Measurements from ENCODE around the gene SSNA1. TPM values are rescaled to one million over a fixed set of nuclear protein-coding genes. Genes with fewer than 3 reads are reported as not detected.
A peak's percentile ranks its signal among the peaks of the same experiment; 100 is the strongest.

The SSNA1 gene, protein sequence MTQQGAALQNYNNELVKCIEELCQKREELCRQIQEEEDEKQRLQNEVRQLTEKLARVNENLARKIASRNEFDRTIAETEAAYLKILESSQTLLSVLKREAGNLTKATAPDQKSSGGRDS
- total RNA-seq (2014; rRNA removed; shearing (Covaris generic); ENCODE audit: low replicate concordance) = 163 and 166 TPM in 2 replicates

DNA sequence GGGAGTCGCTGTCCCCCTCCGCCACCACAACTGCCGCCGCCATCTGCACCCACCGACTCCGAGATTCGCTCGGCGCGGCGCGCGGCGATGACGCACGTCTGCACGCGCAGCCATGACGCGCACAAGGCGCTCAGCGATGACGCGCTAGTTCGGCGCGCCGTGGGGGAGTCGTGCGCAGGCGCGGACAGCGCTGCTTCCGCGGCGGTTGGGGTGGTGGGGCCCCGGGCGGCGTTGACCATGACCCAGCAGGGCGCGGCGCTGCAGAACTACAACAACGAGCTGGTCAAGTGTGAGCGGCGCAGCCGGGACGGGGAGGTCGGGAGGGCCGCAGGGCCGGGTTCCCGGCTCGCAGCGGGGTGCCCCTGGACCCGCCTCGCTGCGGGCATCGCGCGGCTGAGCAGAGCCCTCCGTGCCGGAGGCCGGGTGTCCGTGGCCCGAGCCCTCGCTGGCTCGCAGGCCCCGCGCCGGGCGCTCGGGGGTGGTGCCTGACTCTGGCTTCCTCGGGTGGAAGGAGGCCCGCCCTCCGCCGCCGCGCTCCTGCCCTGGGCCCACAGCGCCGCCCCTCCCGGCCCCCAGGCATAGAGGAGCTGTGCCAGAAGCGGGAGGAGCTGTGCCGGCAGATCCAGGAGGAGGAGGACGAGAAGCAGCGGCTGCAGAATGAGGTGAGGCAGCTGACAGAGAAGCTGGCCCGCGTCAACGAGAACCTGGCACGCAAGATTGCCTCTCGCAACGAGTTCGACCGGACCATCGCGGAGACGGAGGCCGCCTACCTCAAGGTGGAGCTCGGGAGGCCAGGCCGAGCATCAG is at the start of gene SSNA1, which contains the start of gene ANAPC2:
Gene SSNA1, plus strand, starts transcription at position 187 of the 807 bp plus-strand sequence. Its CDS starts 51 bp downstream, at position 238.
Gene ANAPC2, minus strand, starts transcription at position 71 of the 807 bp plus-strand sequence. Its CDS starts 28 bp downstream, at position 43.
- in situ Hi-C loops (cut with HindIII; ENCODE audit: low pct_unique_long_range_greater_than_20kb, low sequenced_read_pairs) = no loop called here
- peak; percentile 94 for DNase-seq (ENCODE audit: low read depth)

GRCh38 chr9:137138722-137139467 is 49.6 kb upstream of the SSNA1 start, which contains the start of gene GRIN1:
TSS of gene GRIN1 (plus strand) at chr9:137139154. CDS start at chr9:137139487, 333 bp downstream.
- DNase-seq (ENCODE audit: low read depth) = no peak
- in situ Hi-C loops (cut with HindIII; ENCODE audit: low pct_unique_long_range_greater_than_20kb, low sequenced_read_pairs) = no loop called here

- in situ Hi-C loops (cut with HindIII; ENCODE audit: low pct_unique_long_range_greater_than_20kb, low sequenced_read_pairs) = no loop called here
- DNase-seq (ENCODE audit: low read depth) = no peak
Measured at GRCh38 chr9:137139468-137140150, 48.9 kb upstream of the SSNA1 start.

DNA sequence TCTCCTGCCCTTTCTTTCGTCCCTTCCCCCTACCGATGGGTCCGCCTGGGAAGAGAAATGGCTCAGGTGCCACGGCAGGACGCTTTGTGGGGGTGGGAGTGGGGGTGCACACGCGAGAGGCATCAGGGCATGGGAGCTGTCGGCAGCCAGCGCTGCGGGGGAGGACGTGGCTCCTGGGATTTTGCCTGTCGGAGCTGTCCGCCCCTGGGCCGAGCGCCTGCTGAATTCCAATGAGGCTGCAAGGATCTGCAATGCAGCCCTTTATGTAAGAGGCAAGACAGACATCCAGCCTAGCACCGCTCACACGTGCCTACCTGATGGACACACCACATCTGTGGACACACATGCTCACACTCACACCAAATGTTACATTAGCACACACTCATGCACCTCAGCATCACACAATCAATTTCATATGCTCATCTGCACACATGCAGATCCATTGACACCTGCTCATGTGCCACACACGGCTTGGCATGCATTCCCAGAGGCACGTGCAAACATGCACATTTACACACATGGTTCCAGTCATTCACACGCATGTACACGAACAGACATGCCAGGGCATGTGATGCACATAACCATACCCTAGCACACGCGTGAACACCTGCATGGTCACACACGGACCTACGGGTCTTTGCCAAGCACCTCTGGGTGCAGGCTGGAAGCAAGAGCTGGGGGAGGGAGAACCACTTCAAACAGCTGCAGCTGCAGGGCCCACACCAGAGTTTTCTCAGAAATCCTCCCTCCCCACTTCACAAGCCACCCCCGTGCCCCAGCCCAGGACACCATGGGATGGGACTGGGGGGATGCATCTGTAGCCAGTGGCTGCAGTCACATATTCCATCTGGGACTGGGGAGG is 48.1 kb upstream of the SSNA1 start:
- DNase-seq (ENCODE audit: low read depth) = no peak
- in situ Hi-C loops (cut with HindIII; ENCODE audit: low pct_unique_long_range_greater_than_20kb, low sequenced_read_pairs) = no loop called here

DNA sequence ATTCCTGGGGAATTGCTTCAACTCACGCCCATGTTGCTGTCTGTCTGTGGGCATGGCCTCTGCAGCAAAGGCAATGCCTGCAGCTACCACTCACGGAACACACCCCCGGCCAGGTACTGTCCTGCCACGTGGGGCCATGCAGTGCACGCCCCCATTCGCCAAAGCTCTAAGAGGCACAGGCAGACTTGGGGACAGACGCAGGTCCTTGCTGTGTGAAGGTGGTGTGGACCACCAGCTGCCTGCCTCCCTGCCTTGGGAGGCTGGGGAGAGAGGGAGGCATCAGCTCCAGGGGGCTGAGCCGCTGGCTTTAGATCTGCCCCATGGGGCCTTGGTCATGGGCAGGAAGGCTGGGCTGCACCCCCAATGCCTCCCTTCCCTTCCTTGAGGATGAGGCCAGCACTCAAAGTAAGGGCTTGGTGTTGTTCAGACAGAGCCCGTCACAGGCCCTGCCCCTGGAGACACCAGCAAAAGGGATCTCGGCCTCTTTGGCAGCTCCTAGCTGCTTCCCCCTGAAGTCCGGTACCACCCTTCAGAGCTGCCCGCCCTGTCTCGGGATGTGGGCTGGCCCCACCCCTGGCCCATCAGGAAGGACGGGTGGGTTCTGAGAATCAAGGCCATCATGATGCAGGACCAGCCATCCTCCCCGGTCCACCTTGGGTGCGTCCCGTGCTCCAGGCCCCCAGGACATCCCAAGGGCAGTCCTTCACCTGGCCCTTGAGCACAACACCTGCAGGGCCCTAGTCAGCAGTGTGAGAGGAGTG is 47.2 kb upstream of the SSNA1 start:
- no peak for DNase-seq (ENCODE audit: low read depth)
- in situ Hi-C loops (cut with HindIII; ENCODE audit: low pct_unique_long_range_greater_than_20kb, low sequenced_read_pairs) = no loop called here

DNA sequence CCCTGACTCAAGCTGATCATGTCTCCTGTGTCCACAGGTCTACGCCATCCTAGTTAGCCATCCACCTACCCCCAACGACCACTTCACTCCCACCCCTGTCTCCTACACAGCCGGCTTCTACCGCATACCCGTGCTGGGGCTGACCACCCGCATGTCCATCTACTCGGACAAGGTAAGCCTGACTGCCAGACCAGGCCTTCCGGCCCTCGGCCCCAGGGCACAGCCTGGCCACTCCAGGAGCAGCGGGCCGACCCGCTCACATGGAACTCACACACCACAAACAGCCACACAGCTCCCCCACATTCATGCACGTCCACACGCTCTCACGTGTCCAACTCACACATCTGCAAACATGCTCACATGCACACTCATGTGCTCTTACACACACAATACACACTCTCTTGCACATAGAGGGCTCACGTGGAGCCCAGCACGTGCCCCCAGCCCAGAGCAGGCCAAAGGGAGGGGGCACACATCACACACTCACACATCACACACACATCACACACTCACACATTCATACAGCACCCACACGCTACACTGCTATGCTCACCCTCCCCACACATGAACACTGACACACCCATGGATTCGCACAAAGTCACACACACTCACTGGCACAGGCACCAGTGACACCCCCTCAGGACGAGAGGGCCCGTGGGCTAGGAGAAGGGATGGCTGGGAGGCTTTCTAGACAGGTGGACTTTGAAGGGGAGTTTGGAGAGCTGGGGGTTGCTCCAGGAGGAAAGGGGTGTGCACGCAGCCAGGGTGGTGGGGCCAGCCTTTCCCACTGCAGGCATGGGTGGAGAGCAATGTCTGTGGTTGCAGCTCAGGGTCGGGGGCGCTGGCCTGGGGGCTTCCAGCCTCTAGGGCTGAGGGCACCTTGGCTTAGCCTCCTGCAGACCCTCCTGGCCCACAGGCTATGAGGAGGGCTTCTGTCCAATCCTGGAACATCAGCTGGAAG is 46.2 kb upstream of the SSNA1 start:
- DNase-seq (ENCODE audit: low read depth) = no peak
- in situ Hi-C loops (cut with HindIII; ENCODE audit: low pct_unique_long_range_greater_than_20kb, low sequenced_read_pairs) = no loop called here

GRCh38 chr9:137143459-137143858 is 45.0 kb upstream of the SSNA1 start:
- in situ Hi-C loops (cut with HindIII; ENCODE audit: low pct_unique_long_range_greater_than_20kb, low sequenced_read_pairs) = no loop called here
- DNase-seq (ENCODE audit: low read depth) = no peak

GRCh38 chr9:137145731-137146526 is 42.5 kb upstream of the SSNA1 start:
- in situ Hi-C loops (cut with HindIII; ENCODE audit: low pct_unique_long_range_greater_than_20kb, low sequenced_read_pairs) = no loop called here
- DNase-seq (ENCODE audit: low read depth) = no peak

DNA sequence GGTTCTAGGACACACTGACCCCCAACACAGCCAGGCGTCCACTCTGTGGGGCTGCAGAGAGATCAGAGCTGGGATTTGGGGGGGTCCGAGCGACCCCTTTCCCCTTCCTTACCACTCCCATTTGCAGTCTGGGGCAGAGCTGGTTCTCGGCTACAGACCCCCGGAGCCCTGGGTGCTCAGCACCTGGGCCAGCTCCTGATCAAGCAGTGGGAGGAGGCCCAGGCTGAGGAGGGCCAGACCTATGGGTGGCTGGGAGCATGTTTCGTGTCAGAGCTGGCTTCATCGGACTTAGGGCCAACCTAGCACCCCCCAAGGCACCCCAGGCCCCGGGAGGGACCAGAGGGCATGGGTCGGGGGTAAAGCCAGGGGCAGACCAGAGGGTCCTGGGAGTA is 42.0 kb upstream of the SSNA1 start:
- DNase-seq (ENCODE audit: low read depth) = no peak
- in situ Hi-C loops (cut with HindIII; ENCODE audit: low pct_unique_long_range_greater_than_20kb, low sequenced_read_pairs) = no loop called here

- in situ Hi-C loops (cut with HindIII; ENCODE audit: low pct_unique_long_range_greater_than_20kb, low sequenced_read_pairs) = no loop called here
- no peak for DNase-seq (ENCODE audit: low read depth)
Measured at GRCh38 chr9:137147091-137147792, 41.2 kb upstream of the SSNA1 start.

GRCh38 chr9:137147793-137148160 is 40.7 kb upstream of the SSNA1 start:
- no peak for DNase-seq (ENCODE audit: low read depth)
- in situ Hi-C loops (cut with HindIII; ENCODE audit: low pct_unique_long_range_greater_than_20kb, low sequenced_read_pairs) = no loop called here

DNA sequence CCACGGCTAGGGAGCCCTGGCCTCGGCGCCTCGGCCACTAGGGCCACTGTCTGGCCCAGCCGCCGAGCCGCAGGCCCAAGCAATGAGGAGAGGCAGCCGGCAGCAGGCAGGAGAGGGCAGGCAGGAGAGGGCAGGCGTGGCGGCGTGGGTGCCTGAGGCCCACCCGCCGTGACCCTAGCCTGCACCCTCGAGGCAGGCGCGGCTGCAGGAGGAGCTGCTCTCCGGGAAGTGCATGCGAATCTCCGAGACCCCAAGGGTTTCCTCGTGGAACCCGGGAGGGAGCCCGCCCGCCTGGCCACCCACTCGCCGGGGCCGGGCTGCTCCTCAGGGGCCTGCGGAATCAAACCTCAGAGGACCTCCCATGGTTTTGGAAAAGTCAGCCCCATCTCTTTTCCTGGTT is 40.2 kb upstream of the SSNA1 start:
- DNase-seq (ENCODE audit: low read depth) = no peak
- in situ Hi-C loops (cut with HindIII; ENCODE audit: low pct_unique_long_range_greater_than_20kb, low sequenced_read_pairs) = no loop called here

- in situ Hi-C loops (cut with HindIII; ENCODE audit: low pct_unique_long_range_greater_than_20kb, low sequenced_read_pairs) = no loop called here
- DNase-seq (ENCODE audit: low read depth) = no peak
Measured at GRCh38 chr9:137148661-137149060, 39.8 kb upstream of the SSNA1 start.

DNA sequence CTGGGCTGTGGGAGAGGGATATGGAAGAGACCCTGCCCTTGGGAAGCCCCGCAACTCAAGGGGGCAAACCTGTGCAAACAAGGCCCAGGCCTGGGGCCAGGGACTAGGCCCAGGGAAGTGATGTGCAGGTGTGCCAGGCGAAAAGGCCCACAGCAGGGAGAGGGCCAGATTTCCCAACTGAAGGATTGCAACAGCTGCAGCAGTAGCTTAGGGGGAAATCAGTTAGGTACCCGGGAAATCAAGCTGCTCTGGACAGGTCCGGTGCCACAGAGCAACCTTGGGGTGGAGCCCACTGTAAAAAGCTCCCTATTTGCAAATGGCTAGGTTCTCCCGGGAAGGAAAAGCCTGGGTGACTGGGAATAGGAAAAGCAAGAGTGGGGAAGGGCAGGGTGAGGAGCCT is 39.1 kb upstream of the SSNA1 start:
- in situ Hi-C loops (cut with HindIII; ENCODE audit: low pct_unique_long_range_greater_than_20kb, low sequenced_read_pairs) = no loop called here
- DNase-seq (ENCODE audit: low read depth) = no peak
